Measurements from ENCODE around the gene PRAC2. TPM values are rescaled to one million over a fixed set of nuclear protein-coding genes. Genes with fewer than 3 reads are reported as not detected.
A peak's percentile ranks its signal among the peaks of the same experiment; 100 is the strongest.

The PRAC2 gene
- total RNA-seq, 4 donors from 2014 or later, result not detected

DNA sequence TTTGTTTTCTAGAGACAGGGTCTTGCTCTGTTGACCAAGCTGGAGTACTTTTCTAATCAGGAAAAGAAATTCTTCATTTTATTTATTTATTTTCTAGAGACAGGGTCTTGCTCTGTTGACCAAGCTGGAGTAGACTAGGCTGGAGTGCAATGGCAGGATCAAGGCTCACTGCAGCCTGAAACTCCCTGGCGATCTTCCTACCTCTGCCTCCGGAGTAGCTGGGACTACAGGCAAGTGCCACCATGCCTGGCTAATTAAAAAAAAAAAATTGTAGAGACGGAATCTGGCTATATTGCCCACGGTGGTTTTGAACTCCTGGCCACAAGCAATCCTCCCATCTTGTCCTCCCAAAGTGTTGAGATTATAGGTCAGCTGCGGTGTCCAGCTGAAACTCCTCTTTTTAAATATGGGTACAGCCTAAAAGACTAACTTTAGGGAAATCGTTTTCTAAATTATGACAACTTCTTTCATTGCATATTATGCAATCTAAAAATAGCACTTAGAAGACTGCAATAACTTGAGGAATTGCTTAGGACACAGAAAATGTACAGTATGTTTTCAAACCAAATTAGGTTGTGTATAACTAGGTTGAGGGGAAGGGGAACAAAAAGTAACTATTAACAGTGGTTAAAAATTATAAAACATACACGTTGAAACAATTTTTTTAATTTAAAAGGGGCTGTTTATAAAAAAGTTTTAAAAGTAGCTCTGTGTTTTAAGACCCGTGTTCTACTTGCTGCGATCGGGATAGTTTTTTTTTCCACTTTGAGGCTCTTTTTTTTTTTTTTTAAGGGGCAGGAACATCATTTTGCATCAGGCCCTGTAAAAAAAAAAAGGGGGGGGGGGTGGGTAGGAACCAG, 5.4 kb upstream of the PRAC2 start:
- 9% methylated on average over 10 of the region's 10 CpGs for WGBS
- no peak for TF ChIP-seq POLR2AphosphoS5 (IDR thresholded peaks at IDR 0.05)
- no peak for TF ChIP-seq POLR2A (IDR thresholded peaks at IDR 0.05; ENCODE audit: low read depth)
- no peak for TF ChIP-seq EP300 (IDR thresholded peaks at IDR 0.05)
- TF ChIP-seq, protein P1, sequence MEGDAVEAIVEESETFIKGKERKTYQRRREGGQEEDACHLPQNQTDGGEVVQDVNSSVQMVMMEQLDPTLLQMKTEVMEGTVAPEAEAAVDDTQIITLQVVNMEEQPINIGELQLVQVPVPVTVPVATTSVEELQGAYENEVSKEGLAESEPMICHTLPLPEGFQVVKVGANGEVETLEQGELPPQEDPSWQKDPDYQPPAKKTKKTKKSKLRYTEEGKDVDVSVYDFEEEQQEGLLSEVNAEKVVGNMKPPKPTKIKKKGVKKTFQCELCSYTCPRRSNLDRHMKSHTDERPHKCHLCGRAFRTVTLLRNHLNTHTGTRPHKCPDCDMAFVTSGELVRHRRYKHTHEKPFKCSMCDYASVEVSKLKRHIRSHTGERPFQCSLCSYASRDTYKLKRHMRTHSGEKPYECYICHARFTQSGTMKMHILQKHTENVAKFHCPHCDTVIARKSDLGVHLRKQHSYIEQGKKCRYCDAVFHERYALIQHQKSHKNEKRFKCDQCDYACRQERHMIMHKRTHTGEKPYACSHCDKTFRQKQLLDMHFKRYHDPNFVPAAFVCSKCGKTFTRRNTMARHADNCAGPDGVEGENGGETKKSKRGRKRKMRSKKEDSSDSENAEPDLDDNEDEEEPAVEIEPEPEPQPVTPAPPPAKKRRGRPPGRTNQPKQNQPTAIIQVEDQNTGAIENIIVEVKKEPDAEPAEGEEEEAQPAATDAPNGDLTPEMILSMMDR (IDR thresholded peaks at IDR 0.05), result no peak
- DNase-seq (ENCODE audit: extremely low spot score), result no peak
- Histone ChIP-seq H3K9me3 (no peaks in the 10 kb centered on the region), H3K4me3 (no peak overlapping the region), H3K27ac (replicated peaks in 1 of 4) (no peak overlapping the region), H3K27me3 (peaks cover 15 to 100% (median 71%) of the 10 kb centered on the region in 4 donors), H3K36me3 (no peaks in the 10 kb centered on the region), H3K4me1 (peaks cover 12 to 21% (median 16%) of the 10 kb centered on the region in 4 donors)
- intact Hi-C loops (cut with DNase I), result no loop called here

DNA sequence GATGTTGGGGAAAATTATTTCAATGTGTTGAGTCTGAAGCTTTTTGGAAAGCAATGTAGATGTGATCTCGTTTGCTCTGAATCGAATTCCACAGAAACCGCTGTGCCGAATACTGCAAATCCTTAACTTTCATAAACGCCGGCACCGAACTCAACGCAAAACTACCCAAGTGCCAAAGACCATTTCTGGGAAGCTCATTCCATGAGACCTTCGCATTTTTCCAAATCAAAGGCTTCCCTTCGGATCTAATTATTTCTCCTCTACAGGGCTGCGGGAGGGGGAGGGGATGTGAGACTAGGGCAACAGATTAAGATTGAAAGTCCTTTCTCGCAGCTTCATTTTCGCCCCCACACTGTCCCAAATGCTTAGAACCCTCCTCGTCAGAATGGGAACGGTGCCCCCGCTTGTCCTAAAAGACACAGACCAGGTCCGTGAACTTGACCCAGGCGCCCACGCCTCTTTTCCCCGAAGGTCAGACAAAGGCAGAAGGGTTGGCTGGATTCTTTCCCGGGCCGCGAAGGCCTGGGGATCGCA, 4.7 kb upstream of the PRAC2 start:
- Histone ChIP-seq H3K4me1 (peaks cover 12 to 28% (median 20%) of the 10 kb centered on the region in 4 donors), H3K4me3 (no peak overlapping the region), H3K36me3 (no peaks in the 10 kb centered on the region), H3K27me3 (peaks cover 16 to 100% (median 78%) of the 10 kb centered on the region in 4 donors), H3K27ac (replicated peaks in 1 of 4) (no peak overlapping the region), H3K9me3 (no peaks in the 10 kb centered on the region)
- DNase-seq (ENCODE audit: extremely low spot score), result no peak
- WGBS, result 16% methylated on average over 22 of the region's 24 CpGs
- intact Hi-C loops (cut with DNase I), result no loop called here
- TF ChIP-seq POLR2AphosphoS5 (IDR thresholded peaks at IDR 0.05) (no peak), EP300 (IDR thresholded peaks at IDR 0.05) (no peak), POLR2A (IDR thresholded peaks at IDR 0.05; ENCODE audit: low read depth) (no peak)
- TF ChIP-seq, protein P1 (IDR thresholded peaks at IDR 0.05), result no peak

DNA sequence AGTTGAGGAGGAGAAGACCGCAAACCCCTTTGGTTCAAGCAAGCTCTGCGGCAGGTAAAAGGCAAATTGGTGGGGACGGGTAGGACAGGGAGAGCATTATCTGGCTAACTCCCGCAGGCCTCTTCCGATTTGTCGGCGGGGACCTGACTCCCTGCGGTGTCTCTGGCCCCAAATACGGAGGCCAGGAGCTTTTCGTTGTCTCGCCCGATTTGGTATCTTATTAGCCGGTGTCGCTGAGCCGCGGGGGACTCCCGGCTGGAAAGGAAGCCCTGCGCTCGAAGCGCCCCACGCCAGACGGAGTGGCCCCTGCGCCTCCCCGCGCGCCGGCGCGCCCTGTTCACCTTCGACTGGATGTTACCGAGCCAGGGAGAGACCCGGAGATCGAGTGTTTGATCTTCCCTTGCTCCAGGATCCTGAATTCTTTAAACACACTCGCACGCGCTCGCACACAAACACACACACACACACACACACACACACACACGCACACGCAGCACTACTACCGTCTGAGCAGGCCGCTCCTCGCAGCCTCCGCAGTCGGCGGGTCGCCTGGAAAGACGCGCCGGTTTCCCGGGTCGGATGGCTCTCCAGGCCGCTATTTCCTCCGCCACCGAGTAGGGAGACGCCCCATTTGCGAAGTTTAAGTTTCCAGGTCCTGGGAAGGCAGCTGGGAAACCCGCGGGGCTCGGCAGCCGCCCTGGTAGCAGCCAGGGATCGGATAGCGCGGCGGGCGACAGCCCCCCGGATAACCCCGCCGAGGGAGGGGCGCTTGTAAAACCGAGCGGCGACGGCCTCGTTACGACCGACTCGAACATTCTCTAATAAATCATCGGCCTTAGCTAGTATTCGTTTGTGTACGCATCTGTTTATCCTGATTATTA, 4.0 kb upstream of the PRAC2 start:
- 6% methylated on average over 59 of the region's 80 CpGs for WGBS
- H3K4me3 ChIP-seq, result peak overlapping the region; percentile 3 to 16 (median 8)
- TF ChIP-seq, protein P1 (IDR thresholded peaks at IDR 0.05), result no peak
- TF ChIP-seq POLR2A (IDR thresholded peaks at IDR 0.05; ENCODE audit: low read depth), result no peak
- no peak for TF ChIP-seq EP300 (IDR thresholded peaks at IDR 0.05)
- TF ChIP-seq POLR2AphosphoS5 (IDR thresholded peaks at IDR 0.05), result peak in 1 of 2 donors; percentile 9

DNA sequence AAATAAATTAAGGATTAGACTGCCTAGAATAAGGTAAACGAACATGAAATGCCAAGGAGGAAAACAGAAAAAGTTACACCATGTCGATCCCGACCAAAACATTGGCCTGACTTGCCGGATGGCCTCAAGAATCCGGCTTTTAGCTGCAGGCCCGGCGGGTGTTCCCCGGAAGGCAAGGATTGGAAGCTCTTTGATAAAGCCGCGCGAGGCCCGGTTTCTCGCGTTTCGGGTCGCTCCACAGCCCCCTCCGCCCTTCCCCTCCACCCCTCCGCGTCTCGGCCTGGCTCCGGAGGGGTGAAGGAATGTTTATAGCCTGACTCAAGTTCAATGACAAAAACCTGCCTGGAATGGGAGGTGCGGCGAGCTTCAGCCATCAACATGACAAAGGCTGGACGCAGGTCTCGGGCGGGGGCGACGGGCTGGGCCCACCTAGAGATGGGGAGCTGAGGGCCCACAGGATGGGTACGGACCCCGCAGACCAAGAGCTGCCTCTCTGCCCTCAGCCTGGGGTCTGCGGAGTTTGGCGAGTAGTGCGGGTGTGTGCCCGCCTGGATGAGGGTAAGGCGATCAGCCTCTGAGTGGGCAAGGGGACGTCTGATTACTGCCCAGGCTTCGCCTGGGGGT, 3.2 kb upstream of the PRAC2 start:
- intact Hi-C loops (cut with DNase I), result no loop called here
- Histone ChIP-seq H3K27me3 (peaks cover 16 to 100% (median 86%) of the 10 kb centered on the region in 4 donors), H3K4me3 (peak overlapping the region in 2 of 4 donors; percentile 8)

More for the DNA sequence above, 4.0 kb upstream of the PRAC2 start:
- Histone ChIP-seq H3K36me3 (no peaks in the 10 kb centered on the region), H3K9me3 (no peaks in the 10 kb centered on the region), H3K4me1 (peaks cover 12 to 36% (median 27%) of the 10 kb centered on the region in 4 donors), H3K27me3 (peaks cover 16 to 100% (median 84%) of the 10 kb centered on the region in 4 donors), H3K27ac (replicated peaks in 1 of 4) (no peak overlapping the region)
- no peak for DNase-seq (ENCODE audit: extremely low spot score)
- intact Hi-C loops (cut with DNase I), result no loop called here

More for the DNA sequence above, 3.2 kb upstream of the PRAC2 start:
- 11% methylated on average over 31 of the region's 37 CpGs for WGBS
- DNase-seq (ENCODE audit: extremely low spot score), result no peak
- Histone ChIP-seq H3K27ac (replicated peaks in 1 of 4) (no peak overlapping the region), H3K4me1 (peaks cover 19 to 43% (median 35%) of the 10 kb centered on the region in 4 donors), H3K9me3 (no peaks in the 10 kb centered on the region), H3K36me3 (no peaks in the 10 kb centered on the region)
- TF ChIP-seq POLR2A (IDR thresholded peaks at IDR 0.05; ENCODE audit: low read depth), result no peak
- no peak for TF ChIP-seq EP300 (IDR thresholded peaks at IDR 0.05)
- TF ChIP-seq POLR2AphosphoS5 (IDR thresholded peaks at IDR 0.05), result no peak
- TF ChIP-seq, protein P1 (IDR thresholded peaks at IDR 0.05), result no peak
